Hematopoietic multipotent progenitor cell treated with erythropoietin and hydrocortisone succinate and interleukin-3 and kit ligand, for 6 days (in vitro differentiated cells): ENCODE measurements around the gene CCDC197.

ENCODE experiments used
- DNase-seq: peaks from one replicate; pipeline ENCODE4 v3.0.0-alpha.2; 2015

Gene CCDC197

GRCh38 chr14:93980456-93981201 is 16.5 kb upstream of the CCDC197 start:
- DNase-seq = no peak

GRCh38 chr14:93981316-93982229 is 15.5 kb upstream of the CCDC197 start:
- no peak for DNase-seq

DNA sequence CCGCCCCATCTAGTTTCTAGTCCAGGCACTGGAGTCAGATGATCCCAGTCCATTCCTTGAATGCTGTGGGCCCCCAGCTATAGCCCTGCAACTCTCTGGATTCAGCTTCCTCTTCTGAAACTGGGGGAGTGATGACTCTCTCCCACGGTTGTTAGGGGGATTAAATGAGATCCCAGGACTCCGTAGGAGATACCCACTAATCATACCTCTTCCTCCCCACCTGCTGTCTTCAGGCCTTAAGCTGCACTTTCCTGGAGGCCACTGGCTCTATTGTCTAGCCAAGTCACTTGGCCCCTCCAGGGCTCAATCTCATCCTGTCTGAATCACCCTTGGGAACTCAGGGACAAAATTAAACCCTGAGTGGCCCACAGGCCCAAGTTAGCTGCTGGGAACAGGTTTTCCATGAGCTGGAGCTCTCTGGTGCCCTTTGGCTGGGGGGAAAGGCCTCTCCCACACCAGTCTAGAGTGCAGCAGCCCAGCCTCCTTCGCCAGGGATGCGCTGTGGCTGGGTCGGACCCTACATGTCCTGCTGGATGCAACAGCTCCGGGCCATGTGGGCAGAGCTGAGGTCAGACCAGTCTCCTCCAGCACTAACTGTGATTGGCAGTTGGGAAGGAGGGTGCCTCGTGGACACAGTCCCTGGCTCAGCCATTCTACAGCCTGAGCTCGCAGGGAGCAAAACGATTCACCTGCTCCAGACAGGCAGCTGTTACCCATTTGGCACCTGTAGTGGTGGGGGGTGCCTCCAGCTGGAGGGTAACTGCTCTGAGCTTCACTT is 14.7 kb upstream of the CCDC197 start:
- no peak for DNase-seq

DNA sequence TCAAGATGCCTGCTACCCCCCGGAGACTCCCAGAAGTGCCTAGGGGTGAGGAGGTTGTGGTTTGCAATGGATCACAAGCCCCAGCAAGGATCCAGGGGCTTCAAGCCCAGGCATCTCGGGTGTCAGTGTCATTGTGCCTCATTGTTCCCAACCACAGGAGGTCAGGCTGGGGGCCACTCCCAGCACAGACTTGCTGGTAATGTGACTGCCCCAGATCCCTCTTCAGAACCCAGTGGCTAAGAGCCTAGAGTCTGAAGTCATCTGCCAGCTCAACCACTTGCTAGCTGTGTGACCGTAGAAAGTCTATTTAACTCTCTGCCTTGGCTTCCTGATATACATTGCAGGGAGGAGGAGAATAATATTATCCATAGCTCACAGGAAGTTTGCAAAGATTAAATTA is 13.0 kb upstream of the CCDC197 start:
- DNase-seq = no peak

DNA sequence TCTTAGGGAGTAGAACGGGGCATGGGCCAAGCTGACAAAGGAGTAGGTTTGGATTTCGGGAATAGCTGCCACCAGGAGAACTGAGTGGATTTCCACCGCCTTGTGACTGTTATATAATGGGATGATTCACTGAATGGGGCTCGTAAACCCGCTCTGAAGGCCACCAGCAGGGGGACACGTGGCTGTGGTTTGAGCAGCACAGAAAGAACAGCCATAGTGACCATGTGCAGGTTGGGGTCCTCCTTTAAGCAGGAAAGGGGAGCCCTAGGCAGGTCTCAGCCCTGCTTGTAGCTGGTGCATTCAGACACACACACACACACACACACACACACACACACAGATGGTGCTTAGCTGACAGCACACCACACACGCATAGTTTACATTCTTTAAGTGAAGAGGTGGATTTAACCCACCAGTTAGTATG is 12.1 kb upstream of the CCDC197 start:
- peak; percentile 38 for DNase-seq

GRCh38 chr14:93986955-93987354 is 10.1 kb upstream of the CCDC197 start:
- no peak for DNase-seq

- DNase-seq = no peak
Measured at GRCh38 chr14:93987376-93987775, 9.7 kb upstream of the CCDC197 start.

GRCh38 chr14:93987815-93988476 is 9.2 kb upstream of the CCDC197 start:
- DNase-seq = no peak

DNA sequence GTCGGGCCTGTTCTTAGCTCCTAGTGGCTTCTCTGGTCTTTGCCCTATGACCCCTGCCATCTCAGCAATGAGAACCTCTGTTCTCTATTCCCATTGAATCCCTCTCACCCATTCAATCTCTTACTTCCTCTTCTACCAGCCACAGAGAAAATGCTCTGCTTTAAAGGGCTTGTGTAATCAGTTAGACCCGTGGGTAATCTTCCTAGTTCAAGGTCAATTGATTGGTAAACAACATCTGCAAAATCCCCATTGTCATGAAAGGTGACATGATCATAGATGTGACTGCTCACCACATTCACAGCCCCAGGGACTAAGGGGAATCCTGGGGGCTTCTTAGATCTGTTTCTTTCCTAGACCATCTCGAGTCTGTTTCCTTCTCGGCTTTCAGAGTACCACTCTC is 7.2 kb upstream of the CCDC197 start:
- DNase-seq = peak; percentile 16

DNA sequence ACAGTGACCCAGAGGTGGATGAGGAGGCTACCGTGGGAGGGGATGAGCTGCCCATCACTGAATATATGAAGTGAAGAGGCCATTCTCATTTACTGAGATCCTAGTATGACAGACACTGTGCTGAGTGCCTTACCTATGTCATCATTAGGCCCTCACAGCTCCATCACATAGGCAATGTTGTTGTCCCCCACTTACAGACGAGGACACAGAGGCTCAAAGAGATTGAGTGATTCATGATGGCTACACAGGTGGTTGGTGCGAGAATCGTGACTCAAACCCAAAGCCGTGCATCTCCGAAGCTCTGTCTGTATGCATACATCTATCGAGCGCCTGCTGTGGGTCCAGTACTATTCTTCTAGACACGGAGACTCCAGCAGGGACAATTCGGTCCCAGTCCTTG is 5.9 kb upstream of the CCDC197 start:
- no peak for DNase-seq

GRCh38 chr14:93991649-93992048 is 5.5 kb upstream of the CCDC197 start:
- no peak for DNase-seq

DNA sequence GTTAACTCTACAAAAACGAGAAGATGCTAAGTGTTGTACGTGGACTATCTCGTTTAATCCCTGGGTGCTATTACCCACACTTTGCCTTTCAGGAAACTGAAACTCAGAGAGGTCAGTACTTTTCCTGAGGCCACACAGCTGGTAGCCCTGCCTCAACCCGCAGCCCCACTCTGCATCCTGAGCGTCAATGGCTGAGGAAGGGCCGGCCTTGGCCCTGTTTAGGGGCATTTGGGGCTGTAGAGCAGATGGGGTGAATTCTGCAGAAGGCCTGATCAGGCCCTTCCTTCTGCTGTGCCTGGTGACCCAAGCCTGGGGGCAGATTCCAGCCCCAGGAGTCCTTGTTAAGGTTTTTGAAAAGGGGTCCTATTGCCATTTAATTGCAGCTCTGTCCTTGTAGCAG is 3.7 kb upstream of the CCDC197 start:
- DNase-seq = no peak

GRCh38 chr14:93994919-93995682 is 2.0 kb upstream of the CCDC197 start:
- no peak for DNase-seq

DNA sequence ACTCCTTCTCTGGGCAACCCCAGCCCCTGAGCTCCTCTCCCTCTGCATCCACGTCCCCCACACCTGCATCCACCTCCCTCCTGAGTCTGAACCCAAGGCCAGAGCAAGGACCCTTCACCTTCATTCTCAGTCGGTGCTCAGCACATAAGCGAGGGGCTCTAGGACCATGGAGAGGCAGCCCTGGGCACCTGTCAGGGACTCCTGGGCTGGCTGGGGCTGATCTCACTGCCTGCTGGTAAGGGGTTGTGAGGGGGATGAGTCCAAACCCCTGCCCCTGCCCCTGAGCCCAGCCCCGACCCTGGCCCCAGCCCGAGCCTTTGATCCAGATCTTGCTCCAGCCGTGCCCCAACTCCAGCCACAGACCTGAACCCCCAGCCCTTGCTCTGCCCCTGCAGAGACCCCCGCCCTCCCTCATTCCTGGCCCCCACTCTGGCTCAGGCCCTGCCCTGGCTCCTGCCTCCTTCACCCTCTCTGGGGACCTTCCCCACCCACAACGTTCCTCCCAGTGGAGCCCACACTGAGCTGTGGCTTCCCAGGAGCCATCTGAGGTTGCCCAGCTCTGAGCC is 888 bp upstream of the CCDC197 start:
- DNase-seq = no peak

DNA sequence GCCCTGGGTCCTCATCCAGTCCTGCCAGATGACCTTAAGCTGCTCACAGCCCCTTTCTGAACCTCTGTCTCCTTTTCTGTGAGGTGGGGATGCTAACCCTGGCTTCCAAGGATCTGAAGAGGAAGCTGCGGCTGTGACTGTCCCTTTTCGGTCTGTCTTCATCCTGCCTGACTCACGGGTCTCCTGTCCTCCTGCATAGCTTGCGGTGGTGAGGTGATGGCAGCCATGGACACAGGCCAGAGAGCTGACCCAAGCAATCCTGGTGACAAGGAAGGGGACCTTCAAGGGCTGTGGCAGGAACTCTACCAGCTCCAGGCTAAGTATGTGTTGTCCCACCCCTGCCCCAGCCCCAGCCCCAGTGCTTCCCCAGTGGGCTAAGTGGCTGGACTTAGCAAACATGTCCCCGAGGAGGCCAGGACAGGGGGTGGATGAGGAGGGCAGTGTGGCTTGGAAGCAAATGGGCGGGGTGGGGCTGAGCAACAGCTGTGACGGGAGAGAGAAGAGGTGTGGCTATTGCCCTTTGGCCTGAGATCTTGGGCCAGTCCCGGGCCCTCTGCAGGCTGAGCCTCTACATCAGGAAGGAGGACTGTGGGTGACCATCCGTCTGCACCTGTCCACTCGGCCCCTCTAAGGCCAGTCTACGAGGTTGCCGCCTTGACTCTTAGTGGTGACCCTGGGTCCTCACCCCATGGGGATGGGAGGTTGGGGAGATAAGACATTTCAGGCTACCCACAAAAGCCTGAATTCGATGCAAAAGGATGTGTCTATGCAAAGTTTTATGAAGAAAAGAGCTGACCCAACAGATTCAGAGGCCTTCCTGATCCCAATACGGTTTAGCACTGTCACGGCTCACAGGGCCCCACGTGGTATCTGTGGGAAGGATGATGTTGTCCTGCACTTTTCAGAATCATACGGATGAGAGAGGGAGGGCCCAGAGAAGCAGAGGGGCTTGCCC is 1.1 kb downstream of the CCDC197 start:
- DNase-seq = no peak

DNA sequence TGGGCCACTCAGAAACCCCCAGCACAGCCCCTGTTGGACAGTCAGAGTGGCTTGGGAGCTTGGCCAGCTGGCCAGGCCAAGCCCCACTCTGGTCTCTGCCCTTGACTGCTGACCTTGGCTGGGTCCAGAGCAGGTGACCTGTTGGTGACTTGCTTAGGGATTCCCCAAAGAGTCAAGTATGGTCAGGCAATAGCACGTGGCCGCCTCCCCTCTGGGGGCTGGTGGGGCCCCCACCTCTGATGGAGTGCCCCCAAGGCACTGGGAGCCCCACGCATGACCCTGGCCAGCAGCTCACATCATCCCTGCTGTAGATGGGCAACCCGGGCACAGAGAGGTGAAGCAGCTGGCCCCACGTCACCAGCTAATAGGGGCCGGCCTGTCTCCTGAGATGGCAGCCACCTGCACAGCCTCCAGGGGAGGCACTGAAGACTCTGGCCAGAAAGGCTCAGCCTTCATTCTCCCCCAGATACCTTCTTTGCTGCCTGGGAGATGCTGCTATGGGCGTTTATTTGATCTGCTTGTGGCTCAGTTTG is 1.8 kb downstream of the CCDC197 start:
- DNase-seq = no peak

GRCh38 chr14:93999573-93999972 is 2.5 kb downstream of the CCDC197 start:
- no peak for DNase-seq

DNA sequence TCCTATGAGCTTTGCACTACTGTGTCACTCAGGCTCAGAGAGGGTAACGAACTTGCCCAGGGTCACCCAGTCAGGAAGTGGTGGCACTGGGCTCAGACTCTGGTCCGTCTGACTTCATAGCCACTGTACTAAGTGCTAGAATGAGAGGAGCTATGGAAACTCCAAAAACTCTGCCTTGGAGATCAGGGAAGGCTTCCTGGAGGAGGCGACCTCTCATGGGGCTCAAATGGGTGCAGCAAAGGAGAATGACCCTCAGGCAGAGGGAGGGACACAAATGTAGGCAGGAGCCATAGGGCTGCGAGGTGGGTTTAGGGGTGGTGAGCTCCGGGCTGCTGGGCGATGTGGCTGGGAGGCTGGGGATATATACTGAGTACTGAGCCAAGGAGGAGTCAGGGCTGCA is 3.2 kb downstream of the CCDC197 start:
- no peak for DNase-seq

DNA sequence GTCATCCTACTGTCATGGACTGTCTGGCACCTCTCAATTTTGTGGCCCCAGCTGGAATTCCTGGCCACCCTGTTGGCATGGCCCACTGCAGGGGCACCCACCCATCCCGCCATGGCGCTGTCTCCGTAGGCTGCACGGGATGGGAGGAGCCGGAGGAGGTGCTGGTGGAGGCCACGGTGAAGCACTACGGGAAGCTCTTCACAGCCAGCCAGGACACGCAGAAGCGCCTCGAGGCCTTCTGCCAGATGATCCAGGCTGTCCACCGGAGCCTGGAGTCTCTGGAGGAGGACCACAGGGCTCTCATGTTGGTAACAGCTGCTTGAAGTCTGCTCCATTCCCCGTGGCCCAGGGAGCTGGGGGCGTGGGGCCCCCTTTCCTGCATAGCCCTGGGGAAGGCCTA is 3.9 kb downstream of the CCDC197 start:
- no peak for DNase-seq
